Bronchial epithelial cell (primary cell): ENCODE measurements around the gene GRIN2C. TPM values are rescaled to one million over a fixed set of nuclear protein-coding genes. Genes with fewer than 3 reads are reported as not detected.

ENCODE experiments used
- DNase-seq: peaks from one replicate; pipeline ENCODE4 v3.0.0-alpha.2; 2010; ENCODE audit warnings: low read depth
- FAIRE-seq: peaks from 2 replicates; lab custom pipeline; 2011; peaks lifted over from hg19 to GRCh38; lab: Jason Lieb, UNC
- H3K27me3 ChIP-seq: 2 replicates; pipeline ENCODE4 v1.5.1; 2011; ENCODE audit warnings: low read length; ENCODE audit not compliant: control insufficient read depth, insufficient read depth
- H3K36me3 ChIP-seq: 2 replicates; pipeline ENCODE4 v1.5.1; 2011; ENCODE audit warnings: low read length; ENCODE audit not compliant: control insufficient read depth, insufficient read depth
- H3K4me3 ChIP-seq: 2 replicates; pipeline ENCODE4 v1.5.1; 2011; ENCODE audit warnings: mild to moderate bottlenecking, low read depth, low read length, control low read depth
- CTCF ChIP-seq: IDR thresholded peaks from 2 replicates; pipeline ENCODE4 v1.5.1; 2011; ENCODE audit warnings: mild to moderate bottlenecking, moderate library complexity, low read length, control low read depth, inconsistent platforms; ENCODE audit not compliant: insufficient read depth, severe bottlenecking
- total RNA-seq: library from RNA; depleted of rRNA; stranded (reverse); fragments of >200 nt; gene quantifications from 2 replicates; pipeline ENCODE4 v1.2.1, GENCODE V29; 2014

The GRIN2C gene
- total RNA-seq, 1 donor from 2014 or later, result under 0.01 TPM

- DNase-seq (no peak), FAIRE-seq (no peak)
- no peaks in the 10 kb centered on the region for H3K27me3 ChIP-seq
- H3K36me3 ChIP-seq, result peaks cover 2% of the 10 kb centered on the region
- no peak for TF ChIP-seq CTCF
- H3K4me3 ChIP-seq, result no peak overlapping the region
Observed at GRCh38 chr17:74815067-74815466, 44.6 kb downstream of the GRIN2C start.

- DNase-seq, result no peak
- no peaks in the 10 kb centered on the region for H3K27me3 ChIP-seq
- FAIRE-seq, result no peak
- no peak overlapping the region for H3K4me3 ChIP-seq
- peaks cover 2% of the 10 kb centered on the region for H3K36me3 ChIP-seq
- no peak for TF ChIP-seq CTCF
Observed at GRCh38 chr17:74814453-74814852, 45.2 kb downstream of the GRIN2C start.

GRCh38 chr17:74812109-74813009, 47.3 kb downstream of the GRIN2C start:
- peaks cover 2% of the 10 kb centered on the region for H3K36me3 ChIP-seq
- DNase-seq (no peak), FAIRE-seq (no peak)
- no peak overlapping the region for H3K4me3 ChIP-seq
- TF ChIP-seq CTCF, result no peak
- H3K27me3 ChIP-seq, result no peaks in the 10 kb centered on the region

- no peak for FAIRE-seq
- TF ChIP-seq CTCF, result no peak
- no peak overlapping the region for H3K4me3 ChIP-seq
- no peaks in the 10 kb centered on the region for H3K27me3 ChIP-seq
- DNase-seq, result no peak
- H3K36me3 ChIP-seq, result peaks cover 2% of the 10 kb centered on the region
Observed at GRCh38 chr17:74810699-74811485, 48.8 kb downstream of the GRIN2C start.

- no peak for TF ChIP-seq CTCF
- H3K27me3 ChIP-seq, result no peaks in the 10 kb centered on the region
- no peak for FAIRE-seq
- DNase-seq, result no peak
- no peak overlapping the region for H3K4me3 ChIP-seq
- H3K36me3 ChIP-seq, result peaks cover 4% of the 10 kb centered on the region
Observed at GRCh38 chr17:74808714-74809430, 50.8 kb downstream of the GRIN2C start.
